Measurements from ENCODE around the gene GALNT10.

Gene GALNT10

GRCh38 chr5:154300207-154300883 lies 109.8 kb downstream of the GALNT10 start:
- no peak overlapping the region for H3K4me3 ChIP-seq
- no peak overlapping the region for H3K9ac ChIP-seq (ENCODE audit: insufficient read length)
- DNase-seq (ENCODE audit: low read depth, low spot score) = no peak
- no peaks in the 10 kb centered on the region for H3K36me3 ChIP-seq (ENCODE audit: insufficient read depth, low read length)
- no peak for TF ChIP-seq EZH2 (IDR thresholded peaks at IDR 0.05)
- TF ChIP-seq POLR2AphosphoS5 (IDR thresholded peaks at IDR 0.05; ENCODE audit: borderline replicate concordance, low read depth, low read length) = no peak
- no peak for TF ChIP-seq FOXP2 (optimal IDR thresholded peaks at IDR 0.05; ENCODE audit: control extremely low read depth, extremely low read length, insufficient read depth)
- H3K9me3 ChIP-seq (ENCODE audit: low read depth, low read length) = no peaks in the 10 kb centered on the region; the same call in 1 of the 2 replicates
- no peak overlapping the region for H3K27ac ChIP-seq

- no peak for DNase-seq (ENCODE audit: low read depth, low spot score)
- Histone ChIP-seq H3K9ac (ENCODE audit: insufficient read length) (no peak overlapping the region), H3K9me3 (ENCODE audit: low read depth, low read length) (no peaks in the 10 kb centered on the region; the same call in 1 of the 2 replicates), H3K4me3 (no peak overlapping the region), H3K27ac (no peak overlapping the region), H3K36me3 (ENCODE audit: insufficient read depth, low read length) (no peaks in the 10 kb centered on the region)
- TF ChIP-seq EZH2 (IDR thresholded peaks at IDR 0.05) = no peak
- TF ChIP-seq POLR2AphosphoS5 (IDR thresholded peaks at IDR 0.05; ENCODE audit: borderline replicate concordance, low read depth, low read length) = no peak
- TF ChIP-seq FOXP2 (optimal IDR thresholded peaks at IDR 0.05; ENCODE audit: control extremely low read depth, extremely low read length, insufficient read depth) = no peak
Measured at GRCh38 chr5:154301726-154302125, 111.2 kb downstream of the GALNT10 start.

DNA sequence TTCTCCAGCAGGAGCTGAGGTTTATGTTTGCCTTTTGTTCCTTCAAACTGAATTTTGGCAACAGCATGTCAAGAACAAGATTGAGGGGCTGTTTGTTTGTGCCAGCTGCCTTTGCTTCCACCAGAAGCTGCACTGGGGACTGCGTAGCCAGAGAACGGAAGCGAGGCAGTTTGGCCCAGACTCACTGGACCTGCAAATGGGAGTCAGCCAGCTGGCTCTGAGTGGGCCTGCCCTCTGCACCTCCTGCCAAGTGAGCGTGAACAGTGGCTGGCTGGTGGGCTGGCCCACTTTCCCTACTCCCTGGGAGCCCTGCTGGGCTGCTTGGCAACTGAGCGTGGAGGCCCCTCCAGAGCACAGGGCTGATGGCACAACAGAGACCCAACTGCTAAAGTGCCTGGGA lies 111.6 kb downstream of the GALNT10 start:
- H3K27ac ChIP-seq = no peak overlapping the region
- no peak for TF ChIP-seq EZH2 (IDR thresholded peaks at IDR 0.05)
- no peak for TF ChIP-seq POLR2AphosphoS5 (IDR thresholded peaks at IDR 0.05; ENCODE audit: borderline replicate concordance, low read depth, low read length)
- TF ChIP-seq FOXP2 (optimal IDR thresholded peaks at IDR 0.05; ENCODE audit: control extremely low read depth, extremely low read length, insufficient read depth) = no peak
- no peak overlapping the region for H3K9ac ChIP-seq (ENCODE audit: insufficient read length)
- H3K36me3 ChIP-seq (ENCODE audit: insufficient read depth, low read length) = no peaks in the 10 kb centered on the region
- DNase-seq (ENCODE audit: low read depth, low spot score) = no peak
- H3K4me3 ChIP-seq = no peak overlapping the region
- no peaks in the 10 kb centered on the region; the same call in 1 of the 2 replicates for H3K9me3 ChIP-seq (ENCODE audit: low read depth, low read length)

DNA sequence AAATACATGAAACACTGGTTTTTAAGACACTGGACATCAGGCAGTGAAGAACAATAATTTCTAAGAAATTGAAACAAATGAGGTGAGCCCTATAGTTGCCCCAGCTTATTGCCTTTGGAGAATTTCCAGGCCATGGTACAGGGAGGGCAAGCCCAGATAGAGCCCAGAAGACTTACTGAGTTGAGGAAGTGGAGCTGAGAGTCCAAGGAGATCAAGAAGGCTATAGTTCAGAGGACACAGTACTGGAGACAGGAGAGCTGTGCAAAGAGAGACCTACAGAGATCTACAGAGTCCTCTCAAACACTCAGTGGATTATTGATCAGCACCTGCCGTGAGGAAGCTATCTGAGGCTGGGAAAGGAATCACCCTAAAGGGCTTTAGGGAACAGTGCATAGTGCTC lies 112.6 kb downstream of the GALNT10 start:
- no peak for DNase-seq (ENCODE audit: low read depth, low spot score)
- H3K4me3 ChIP-seq = no peak overlapping the region
- no peaks in the 10 kb centered on the region for H3K36me3 ChIP-seq (ENCODE audit: insufficient read depth, low read length)
- H3K9ac ChIP-seq (ENCODE audit: insufficient read length) = no peak overlapping the region
- no peak overlapping the region for H3K27ac ChIP-seq
- no peak for TF ChIP-seq POLR2AphosphoS5 (IDR thresholded peaks at IDR 0.05; ENCODE audit: borderline replicate concordance, low read depth, low read length)
- TF ChIP-seq EZH2 (IDR thresholded peaks at IDR 0.05) = no peak
- TF ChIP-seq FOXP2 (optimal IDR thresholded peaks at IDR 0.05; ENCODE audit: control extremely low read depth, extremely low read length, insufficient read depth) = no peak
- H3K9me3 ChIP-seq (ENCODE audit: low read depth, low read length) = no peaks in the 10 kb centered on the region; the same call in 1 of the 2 replicates

DNA sequence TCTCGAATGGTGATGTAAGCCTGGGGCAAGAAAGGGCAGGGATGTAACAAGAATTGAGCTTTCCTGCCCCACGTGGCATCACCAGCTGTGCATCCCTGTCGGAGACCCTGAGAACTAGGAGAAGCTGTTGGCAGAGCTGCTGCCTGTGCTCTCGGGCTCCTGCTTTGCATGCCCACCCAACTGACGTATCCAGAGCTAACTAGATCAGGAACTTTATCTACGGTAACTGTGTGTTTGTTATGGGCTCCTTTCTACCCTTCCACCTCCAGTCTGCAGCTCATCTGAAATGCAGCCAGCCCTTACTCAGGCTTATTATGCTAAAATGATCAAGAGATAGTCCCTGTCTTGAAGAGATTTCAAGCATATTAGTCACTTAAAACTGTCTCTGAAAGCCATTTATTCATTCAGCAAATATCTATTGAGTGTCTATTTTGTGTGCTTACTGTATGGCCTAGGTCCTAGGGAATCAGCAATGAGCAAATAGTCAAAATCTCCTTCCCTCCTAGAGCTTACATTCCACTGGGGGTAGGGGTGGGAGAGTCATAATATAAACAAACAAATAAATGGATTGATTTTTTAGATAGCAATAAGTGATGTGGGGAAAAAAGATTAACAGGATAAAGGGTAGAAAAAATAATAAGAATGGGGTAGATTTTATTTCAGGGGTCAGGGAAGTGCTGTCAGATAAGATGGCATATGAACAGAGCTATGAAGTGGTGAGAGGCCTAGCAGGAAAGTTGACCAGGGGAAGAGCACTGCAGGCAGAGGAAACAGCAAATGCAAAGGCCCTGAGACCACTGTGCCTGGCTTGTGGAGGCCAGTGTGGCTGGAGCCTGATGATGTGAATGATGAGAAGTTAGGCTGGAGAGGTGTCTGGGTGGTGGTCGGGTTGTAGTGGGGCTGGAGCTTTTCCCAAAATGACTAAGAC lies 118.2 kb downstream of the GALNT10 start:
- Histone ChIP-seq H3K4me3 (no peak overlapping the region), H3K9ac (ENCODE audit: insufficient read length) (no peak overlapping the region), H3K27ac (no peak overlapping the region), H3K36me3 (ENCODE audit: insufficient read depth, low read length) (no peaks in the 10 kb centered on the region), H3K9me3 (ENCODE audit: low read depth, low read length) (no peaks in the 10 kb centered on the region; the same call in 1 of the 2 replicates)
- TF ChIP-seq FOXP2 (optimal IDR thresholded peaks at IDR 0.05; ENCODE audit: control extremely low read depth, extremely low read length, insufficient read depth) (no peak), POLR2AphosphoS5 (IDR thresholded peaks at IDR 0.05; ENCODE audit: borderline replicate concordance, low read depth, low read length) (no peak), EZH2 (IDR thresholded peaks at IDR 0.05) (no peak)
- no peak for DNase-seq (ENCODE audit: low read depth, low spot score)

GRCh38 chr5:154309371-154309745 lies 118.8 kb downstream of the GALNT10 start:
- H3K9ac ChIP-seq (ENCODE audit: insufficient read length) = no peak overlapping the region
- no peak overlapping the region for H3K4me3 ChIP-seq
- TF ChIP-seq FOXP2 (optimal IDR thresholded peaks at IDR 0.05; ENCODE audit: control extremely low read depth, extremely low read length, insufficient read depth) = no peak
- TF ChIP-seq POLR2AphosphoS5 (IDR thresholded peaks at IDR 0.05; ENCODE audit: borderline replicate concordance, low read depth, low read length) = no peak
- TF ChIP-seq EZH2 (IDR thresholded peaks at IDR 0.05) = no peak
- no peak overlapping the region for H3K27ac ChIP-seq
- no peaks in the 10 kb centered on the region for H3K36me3 ChIP-seq (ENCODE audit: insufficient read depth, low read length)
- no peaks in the 10 kb centered on the region; the same call in 1 of the 2 replicates for H3K9me3 ChIP-seq (ENCODE audit: low read depth, low read length)
- no peak for DNase-seq (ENCODE audit: low read depth, low spot score)

GRCh38 chr5:154309805-154310204 lies 119.3 kb downstream of the GALNT10 start:
- no peak overlapping the region for H3K4me3 ChIP-seq
- H3K36me3 ChIP-seq (ENCODE audit: insufficient read depth, low read length) = no peaks in the 10 kb centered on the region
- no peaks in the 10 kb centered on the region; the same call in 1 of the 2 replicates for H3K9me3 ChIP-seq (ENCODE audit: low read depth, low read length)
- DNase-seq (ENCODE audit: low read depth, low spot score) = no peak
- H3K9ac ChIP-seq (ENCODE audit: insufficient read length) = no peak overlapping the region
- no peak overlapping the region for H3K27ac ChIP-seq
- TF ChIP-seq EZH2 (IDR thresholded peaks at IDR 0.05) = no peak
- no peak for TF ChIP-seq FOXP2 (optimal IDR thresholded peaks at IDR 0.05; ENCODE audit: control extremely low read depth, extremely low read length, insufficient read depth)
- TF ChIP-seq POLR2AphosphoS5 (IDR thresholded peaks at IDR 0.05; ENCODE audit: borderline replicate concordance, low read depth, low read length) = no peak

GRCh38 chr5:154311362-154311761 lies 120.8 kb downstream of the GALNT10 start:
- Histone ChIP-seq H3K4me3 (no peak overlapping the region), H3K36me3 (ENCODE audit: insufficient read depth, low read length) (no peaks in the 10 kb centered on the region), H3K9ac (ENCODE audit: insufficient read length) (no peak overlapping the region), H3K27ac (no peak overlapping the region), H3K9me3 (ENCODE audit: low read depth, low read length) (no peaks in the 10 kb centered on the region)
- no peak for TF ChIP-seq POLR2AphosphoS5 (IDR thresholded peaks at IDR 0.05; ENCODE audit: borderline replicate concordance, low read depth, low read length)
- no peak for TF ChIP-seq EZH2 (IDR thresholded peaks at IDR 0.05)
- no peak for TF ChIP-seq FOXP2 (optimal IDR thresholded peaks at IDR 0.05; ENCODE audit: control extremely low read depth, extremely low read length, insufficient read depth)
- no peak for DNase-seq (ENCODE audit: low read depth, low spot score)

All from SK-N-MC (cell line).